HepG2 (cell line): ENCODE measurements around the gene SLC19A1. TPM values are rescaled to one million over a fixed set of nuclear protein-coding genes. Genes with fewer than 3 reads are reported as not detected.

Source experiments
- AFF4 ChIP-seq: sonication (generic); formaldehyde crosslinking; IDR thresholded peaks from 2 replicates; pipeline ENCODE4 v1.4.0; 2020; ENCODE audit warnings: missing genetic modification reagents
- CSRNP2 ChIP-seq: sonication (generic); formaldehyde crosslinking; conservative IDR thresholded peaks from 2 replicates; pipeline ENCODE4 v1.8.0; 2022; ENCODE audit warnings: low read depth, missing genetic modification reagents
- FLYWCH1 ChIP-seq: sonication (generic); formaldehyde crosslinking; IDR thresholded peaks from 2 replicates; pipeline ENCODE4 v1.8.1; 2023; ENCODE audit warnings: mild to moderate bottlenecking, missing genetic modification reagents
- GMEB1 ChIP-seq: sonication (generic); formaldehyde crosslinking; IDR thresholded peaks from 2 replicates; pipeline ENCODE4 v1.5.1; 2020; ENCODE audit warnings: missing genetic modification reagents, mild to moderate bottlenecking, borderline replicate concordance
- MXD4 ChIP-seq: IDR thresholded peaks from 2 replicates; pipeline ENCODE4 v1.6.1; 2016; ENCODE audit warnings: mild to moderate bottlenecking, missing biosample characterization, missing genetic modification reagents
- PHB2 ChIP-seq: fragments of 450-650 bp; IDR thresholded peaks from 2 replicates; pipeline ENCODE4 v1.6.1; 2018; ENCODE audit not compliant: partially characterized antibody
- TFE3 ChIP-seq: IDR thresholded peaks from 2 replicates; pipeline ENCODE4 v1.6.1; 2016
- ZHX1 ChIP-seq: sonication (generic); formaldehyde crosslinking; IDR thresholded peaks from 2 replicates; pipeline ENCODE4 v1.8.1; 2022; ENCODE audit warnings: low read depth, mild to moderate bottlenecking, missing genetic modification reagents
- ZNF17 ChIP-seq: sonication (generic); formaldehyde crosslinking; IDR thresholded peaks from 2 replicates; pipeline ENCODE4 v1.5.0; 2020; ENCODE audit warnings: mild to moderate bottlenecking, missing genetic modification reagents
- ZNF713 ChIP-seq: sonication (generic); formaldehyde crosslinking; IDR thresholded peaks from 2 replicates; pipeline ENCODE4 v1.4.0; 2020; ENCODE audit warnings: mild to moderate bottlenecking, missing genetic modification reagents
- polyA plus RNA-seq, 8 experiments: library from polyadenylated mRNA; depleted of rRNA in 3 of 8; stranded (reverse) in 7 of 8; unstranded in 1 of 8; fragments of >200 nt; fragmentation: Illumina TruSeq in 4 of 8; extraction: Trizol in 4 of 8; gene quantifications; 2 replicates each; pipeline versions ENCODE4 v1.2.1 to v1.2.3, GENCODE V29; 2011 to 2016; ENCODE audit warnings: low read depth in 4 of 8, missing spikeins in 1 of 8, mixed read lengths in 1 of 8; ENCODE audit not compliant: insufficient read depth in 1 of 8
- total RNA-seq, 5 experiments: library from RNA; depleted of rRNA; stranded (reverse); fragments of >200 nt; fragmentation: Illumina TruSeq; extraction: Trizol; gene quantifications; 2 replicates each; pipeline ENCODE4 v1.2.3, GENCODE V29; 2016; ENCODE audit warnings: low read depth in 1 of 5

Gene SLC19A1
- total and polyA plus RNA-seq, 2 of the 13 experiments (the other 11 are each of a cell fraction or from before 2014, with no cell fraction given): 21.8 to 23.0 TPM

GRCh38 chr21:45554477-45555175, 12.4 kb upstream of the SLC19A1 start (continued):
- TF ChIP-seq AFF4 (CRISPR knock-in tag) (no peak), GMEB1 (CRISPR knock-in tag) (no peak; the same call in 1 of the 2 replicates), FLYWCH1 (no peak), CSRNP2 (CRISPR knock-in tag) (no peak), PHB2 (no peak), ZNF713 (no peak), ZHX1 (CRISPR knock-in tag) (no peak), TFE3 (CRISPR knock-in tag) (no peak), ZNF17 (CRISPR knock-in tag) (no peak), MXD4 (CRISPR knock-in tag) (peak; percentile 44; the same call in 1 of the 2 replicates)
